ENCODE results near the gene EPN2.

The EPN2 gene

GRCh38 chr17:19368229-19368628, 131.1 kb downstream of the EPN2 start:
- no peaks in the 10 kb centered on the region for H3K36me3 ChIP-seq (ENCODE audit: control insufficient read depth, insufficient read depth, low read length, severe bottlenecking)
- no peak overlapping the region for H3K4me3 ChIP-seq (ENCODE audit: low read length)
- peaks cover 14% of the 10 kb centered on the region for H3K4me1 ChIP-seq (ENCODE audit: control insufficient read depth, insufficient read depth, low read length)
- no peaks in the 10 kb centered on the region for H3K27me3 ChIP-seq (replicated peaks; ENCODE audit: control insufficient read depth, insufficient read depth, low read length)
- no peaks in the 10 kb centered on the region for H3K9me3 ChIP-seq (ENCODE audit: control insufficient read depth, low read length)
- no peak for DNase-seq (ENCODE audit: low read depth)
- H3K9ac ChIP-seq (ENCODE audit: low read length) = no peak overlapping the region

GRCh38 chr17:19369107-19369778, 132.1 kb downstream of the EPN2 start:
- H3K9me3 ChIP-seq (ENCODE audit: control insufficient read depth, low read length) = no peaks in the 10 kb centered on the region
- no peak overlapping the region for H3K4me3 ChIP-seq (ENCODE audit: low read length)
- peaks cover 20% of the 10 kb centered on the region for H3K4me1 ChIP-seq (ENCODE audit: control insufficient read depth, insufficient read depth, low read length)
- no peak overlapping the region for H3K9ac ChIP-seq (ENCODE audit: low read length)
- no peak for DNase-seq (ENCODE audit: low read depth)
- H3K36me3 ChIP-seq (ENCODE audit: control insufficient read depth, insufficient read depth, low read length, severe bottlenecking) = no peaks in the 10 kb centered on the region
- H3K27me3 ChIP-seq (replicated peaks; ENCODE audit: control insufficient read depth, insufficient read depth, low read length) = no peaks in the 10 kb centered on the region

GRCh38 chr17:19369846-19370492, 132.8 kb downstream of the EPN2 start:
- Histone ChIP-seq H3K4me3 (ENCODE audit: low read length) (no peak overlapping the region), H3K9ac (ENCODE audit: low read length) (no peak overlapping the region), H3K9me3 (ENCODE audit: control insufficient read depth, low read length) (no peaks in the 10 kb centered on the region), H3K36me3 (ENCODE audit: control insufficient read depth, insufficient read depth, low read length, severe bottlenecking) (no peaks in the 10 kb centered on the region), H3K27me3 (replicated peaks; ENCODE audit: control insufficient read depth, insufficient read depth, low read length) (no peaks in the 10 kb centered on the region), H3K4me1 (ENCODE audit: control insufficient read depth, insufficient read depth, low read length) (peaks cover 18% of the 10 kb centered on the region)
- no peak for DNase-seq (ENCODE audit: low read depth)

- no peak overlapping the region for H3K4me3 ChIP-seq (ENCODE audit: low read length)
- H3K36me3 ChIP-seq (ENCODE audit: control insufficient read depth, insufficient read depth, low read length, severe bottlenecking) = no peaks in the 10 kb centered on the region
- no peak for DNase-seq (ENCODE audit: low read depth)
These were observed 133.4 kb downstream of the EPN2 start for GRCh38 chr17:19370493-19370960.

GRCh38 chr17:19371259-19372010, 134.3 kb downstream of the EPN2 start:
- no peak for DNase-seq (ENCODE audit: low read depth)
- no peak overlapping the region for H3K4me3 ChIP-seq (ENCODE audit: low read length)
- no peaks in the 10 kb centered on the region for H3K36me3 ChIP-seq (ENCODE audit: control insufficient read depth, insufficient read depth, low read length, severe bottlenecking)
- H3K9ac ChIP-seq (ENCODE audit: low read length) = no peak overlapping the region
- peaks cover 16% of the 10 kb centered on the region for H3K4me1 ChIP-seq (ENCODE audit: control insufficient read depth, insufficient read depth, low read length)
- H3K9me3 ChIP-seq (ENCODE audit: control insufficient read depth, low read length) = no peaks in the 10 kb centered on the region
- H3K27me3 ChIP-seq (replicated peaks; ENCODE audit: control insufficient read depth, insufficient read depth, low read length) = no peaks in the 10 kb centered on the region

More at GRCh38 chr17:19370493-19370960, 133.4 kb downstream of the EPN2 start:
- Histone ChIP-seq H3K9ac (ENCODE audit: low read length) (no peak overlapping the region), H3K9me3 (ENCODE audit: control insufficient read depth, low read length) (no peaks in the 10 kb centered on the region), H3K4me1 (ENCODE audit: control insufficient read depth, insufficient read depth, low read length) (peaks cover 16% of the 10 kb centered on the region), H3K27me3 (replicated peaks; ENCODE audit: control insufficient read depth, insufficient read depth, low read length) (no peaks in the 10 kb centered on the region)

GRCh38 chr17:19372011-19372370, 134.8 kb downstream of the EPN2 start:
- no peaks in the 10 kb centered on the region for H3K36me3 ChIP-seq (ENCODE audit: control insufficient read depth, insufficient read depth, low read length, severe bottlenecking)
- H3K9me3 ChIP-seq (ENCODE audit: control insufficient read depth, low read length) = no peaks in the 10 kb centered on the region
- H3K4me3 ChIP-seq (ENCODE audit: low read length) = no peak overlapping the region
- no peak overlapping the region for H3K9ac ChIP-seq (ENCODE audit: low read length)
- no peaks in the 10 kb centered on the region for H3K27me3 ChIP-seq (replicated peaks; ENCODE audit: control insufficient read depth, insufficient read depth, low read length)
- DNase-seq (ENCODE audit: low read depth) = no peak
- H3K4me1 ChIP-seq (ENCODE audit: control insufficient read depth, insufficient read depth, low read length) = peaks cover 18% of the 10 kb centered on the region

GRCh38 chr17:19372439-19372838, 135.3 kb downstream of the EPN2 start:
- Histone ChIP-seq H3K9ac (ENCODE audit: low read length) (no peak overlapping the region), H3K4me3 (ENCODE audit: low read length) (no peak overlapping the region), H3K36me3 (ENCODE audit: control insufficient read depth, insufficient read depth, low read length, severe bottlenecking) (no peaks in the 10 kb centered on the region), H3K9me3 (ENCODE audit: control insufficient read depth, low read length) (no peaks in the 10 kb centered on the region), H3K27me3 (replicated peaks; ENCODE audit: control insufficient read depth, insufficient read depth, low read length) (no peaks in the 10 kb centered on the region), H3K4me1 (ENCODE audit: control insufficient read depth, insufficient read depth, low read length) (peaks cover 22% of the 10 kb centered on the region)
- no peak for DNase-seq (ENCODE audit: low read depth)

- no peak overlapping the region for H3K4me3 ChIP-seq (ENCODE audit: low read length)
- no peak overlapping the region for H3K9ac ChIP-seq (ENCODE audit: low read length)
- DNase-seq (ENCODE audit: low read depth) = no peak
- H3K27me3 ChIP-seq (replicated peaks; ENCODE audit: control insufficient read depth, insufficient read depth, low read length) = no peaks in the 10 kb centered on the region
- H3K36me3 ChIP-seq (ENCODE audit: control insufficient read depth, insufficient read depth, low read length, severe bottlenecking) = no peaks in the 10 kb centered on the region
- no peaks in the 10 kb centered on the region for H3K9me3 ChIP-seq (ENCODE audit: control insufficient read depth, low read length)
- H3K4me1 ChIP-seq (ENCODE audit: control insufficient read depth, insufficient read depth, low read length) = peaks cover 22% of the 10 kb centered on the region
These were observed 135.8 kb downstream of the EPN2 start for GRCh38 chr17:19372866-19373504.

GRCh38 chr17:19374136-19374535, 137.0 kb downstream of the EPN2 start:
- Histone ChIP-seq H3K27me3 (replicated peaks; ENCODE audit: control insufficient read depth, insufficient read depth, low read length) (no peaks in the 10 kb centered on the region), H3K4me1 (ENCODE audit: control insufficient read depth, insufficient read depth, low read length) (peaks cover 23% of the 10 kb centered on the region), H3K36me3 (ENCODE audit: control insufficient read depth, insufficient read depth, low read length, severe bottlenecking) (no peaks in the 10 kb centered on the region), H3K9me3 (ENCODE audit: control insufficient read depth, low read length) (no peaks in the 10 kb centered on the region), H3K4me3 (ENCODE audit: low read length) (no peak overlapping the region), H3K9ac (ENCODE audit: low read length) (peak overlapping the region; percentile 11)
- DNase-seq (ENCODE audit: low read depth) = no peak

- no peak for DNase-seq (ENCODE audit: low read depth)
- Histone ChIP-seq H3K9ac (ENCODE audit: low read length) (no peak overlapping the region), H3K27me3 (replicated peaks; ENCODE audit: control insufficient read depth, insufficient read depth, low read length) (no peaks in the 10 kb centered on the region), H3K9me3 (ENCODE audit: control insufficient read depth, low read length) (no peaks in the 10 kb centered on the region), H3K4me1 (ENCODE audit: control insufficient read depth, insufficient read depth, low read length) (peaks cover 31% of the 10 kb centered on the region), H3K4me3 (ENCODE audit: low read length) (no peak overlapping the region), H3K36me3 (ENCODE audit: control insufficient read depth, insufficient read depth, low read length, severe bottlenecking) (peaks cover 11% of the 10 kb centered on the region)
These were observed 138.6 kb downstream of the EPN2 start for GRCh38 chr17:19375732-19376131.

GRCh38 chr17:19376811-19377210, 139.6 kb downstream of the EPN2 start:
- Histone ChIP-seq H3K9ac (ENCODE audit: low read length) (peak overlapping the region; percentile 94), H3K9me3 (ENCODE audit: control insufficient read depth, low read length) (no peaks in the 10 kb centered on the region), H3K4me3 (ENCODE audit: low read length) (peak overlapping the region; percentile 85), H3K36me3 (ENCODE audit: control insufficient read depth, insufficient read depth, low read length, severe bottlenecking) (peaks cover 22% of the 10 kb centered on the region), H3K27me3 (replicated peaks; ENCODE audit: control insufficient read depth, insufficient read depth, low read length) (no peaks in the 10 kb centered on the region), H3K4me1 (ENCODE audit: control insufficient read depth, insufficient read depth, low read length) (peaks cover 28% of the 10 kb centered on the region)
- DNase-seq (ENCODE audit: low read depth) = no peak

All from adipocyte (in vitro differentiated cells).